Ammon's horn (tissue), 1 donor: ENCODE measurements around the gene CTNNA1.
A peak's percentile ranks its signal among the peaks of the same experiment; 100 is the strongest.
"Not testable (repeated sequence)": the region's sequence is repeated elsewhere in the genome, so short reads cannot be mapped to it uniquely, and the experiment has no call there.

Source experiments
- DNase-seq: peaks from one replicate; pipeline ENCODE4 v3.0.0-alpha.2; 2016; ENCODE audit warnings: low spot score

CTNNA1 gene

DNA sequence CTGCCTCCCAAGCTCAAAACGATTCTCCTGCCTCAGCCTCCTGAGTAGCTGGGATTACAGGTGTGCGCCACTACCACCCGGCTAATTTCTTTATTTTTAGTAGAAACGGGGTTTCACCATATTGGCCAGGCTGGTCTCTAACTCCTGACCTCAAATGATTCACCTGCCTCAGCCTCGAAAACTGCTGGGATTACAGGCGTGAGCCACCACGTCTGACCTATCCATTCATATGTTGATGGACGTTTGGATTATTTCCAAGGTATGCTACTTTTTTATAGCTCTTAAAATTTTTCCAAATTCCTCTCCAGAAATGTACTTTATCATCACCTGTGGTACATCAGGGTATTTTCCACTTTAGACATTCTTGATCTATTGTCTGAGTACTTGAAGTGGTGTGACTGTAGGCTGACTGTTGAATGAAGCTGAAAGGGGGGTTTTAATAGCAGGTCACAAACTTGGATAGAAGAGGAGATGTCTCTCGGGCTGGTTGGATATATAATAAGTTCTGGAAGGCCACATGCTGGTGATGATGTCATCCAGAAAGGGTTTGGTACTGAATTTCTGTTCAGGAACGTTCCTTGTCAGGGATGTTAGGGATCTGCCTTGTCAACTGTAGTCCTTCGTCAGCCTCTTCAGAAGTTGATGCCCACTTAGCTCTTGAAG, 7.4 kb downstream of the CTNNA1 start:
- DNase-seq = no peak

DNA sequence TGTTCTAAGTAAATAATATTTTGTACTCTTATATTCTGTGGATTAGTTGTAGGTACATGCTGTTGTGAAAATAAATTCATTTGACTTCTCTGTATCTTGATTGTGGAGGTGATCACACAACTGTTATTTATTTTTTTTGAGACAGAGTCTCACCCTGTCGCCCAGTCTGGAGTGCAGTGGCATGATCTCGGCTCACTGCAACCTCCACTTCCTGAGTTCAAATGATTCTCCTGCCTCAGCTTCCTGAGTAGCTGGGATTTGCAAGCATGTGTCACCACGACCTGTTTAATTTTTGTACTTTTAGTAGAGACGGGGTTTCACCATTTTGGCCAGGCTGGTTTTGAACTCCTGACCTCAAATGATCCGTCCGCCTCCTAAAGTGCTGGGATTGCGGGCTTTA, 7.9 kb downstream of the CTNNA1 start:
- not testable (repeated sequence) for DNase-seq

DNA sequence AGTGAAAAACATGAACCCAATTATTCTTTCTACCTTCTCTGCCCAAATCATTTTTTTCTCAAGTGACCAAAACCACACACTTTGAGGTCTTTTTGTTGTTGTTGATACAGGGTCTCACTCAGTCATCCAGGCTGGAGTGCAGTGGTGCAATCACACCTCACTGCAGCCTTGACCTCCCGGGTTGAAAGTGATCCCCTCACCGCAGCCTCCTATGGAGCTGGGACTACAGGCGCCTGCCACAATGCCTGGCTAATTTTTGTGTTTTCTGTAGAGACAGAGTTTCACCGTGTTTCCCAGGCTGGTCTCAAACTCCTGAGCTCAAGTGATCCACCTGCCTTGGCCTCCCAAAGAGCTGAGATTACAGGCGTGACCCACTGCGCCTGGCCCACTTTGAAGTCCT, 8.4 kb downstream of the CTNNA1 start:
- not testable (repeated sequence) for DNase-seq

DNA sequence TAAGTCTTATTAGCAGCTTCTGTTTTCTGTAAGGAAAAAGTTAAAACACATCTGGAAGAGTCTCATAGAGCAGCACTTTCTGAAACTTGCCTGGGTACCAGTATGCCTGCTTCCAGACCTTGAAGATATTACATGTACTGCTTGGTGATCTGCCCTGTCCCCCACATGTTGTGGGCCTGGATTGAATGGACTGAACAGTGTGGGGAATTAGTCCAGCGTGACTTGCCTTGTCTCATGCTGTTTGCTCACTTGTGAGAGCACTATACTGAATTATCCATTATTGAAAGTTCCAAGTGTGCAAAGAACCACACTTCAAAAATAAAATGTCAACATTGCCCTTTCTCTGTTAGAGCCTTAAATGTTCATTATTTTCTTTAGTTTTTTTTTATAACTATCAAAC, 8.9 kb downstream of the CTNNA1 start:
- DNase-seq = peak; percentile 18

DNA sequence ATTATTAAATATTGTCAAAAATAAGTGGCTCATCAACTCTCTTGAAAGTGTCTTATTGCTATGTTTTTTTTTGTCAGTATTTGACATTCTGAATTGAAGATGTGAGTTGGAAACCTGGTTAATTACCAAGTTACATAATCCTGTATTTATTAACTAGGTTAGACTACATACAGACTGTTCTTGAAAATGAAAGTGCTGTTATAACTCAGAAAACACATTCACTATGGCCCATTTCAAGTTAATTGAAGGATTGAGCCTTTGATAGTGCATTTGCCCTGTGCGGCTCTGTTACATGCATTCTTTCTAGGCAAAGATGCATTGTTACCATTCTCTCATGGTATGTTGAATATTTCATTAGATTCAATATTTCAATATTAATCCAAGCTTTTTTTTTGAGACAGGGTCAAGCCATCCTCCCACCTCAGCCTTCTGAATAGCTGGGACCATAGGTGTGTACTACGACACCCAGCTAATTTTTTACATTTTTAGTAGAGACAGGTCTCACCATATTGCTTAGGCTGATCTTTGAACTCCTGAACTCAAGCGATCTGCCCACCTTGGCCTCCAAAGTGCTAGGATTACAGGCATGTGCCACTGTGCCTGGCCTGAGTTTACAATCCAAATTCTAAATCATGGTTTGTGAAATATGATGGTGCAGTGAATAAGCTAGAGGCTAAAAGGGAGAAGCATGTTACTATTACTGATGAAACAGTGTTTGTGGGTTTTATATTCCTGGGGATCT, 10.0 kb downstream of the CTNNA1 start:
- no peak for DNase-seq

DNA sequence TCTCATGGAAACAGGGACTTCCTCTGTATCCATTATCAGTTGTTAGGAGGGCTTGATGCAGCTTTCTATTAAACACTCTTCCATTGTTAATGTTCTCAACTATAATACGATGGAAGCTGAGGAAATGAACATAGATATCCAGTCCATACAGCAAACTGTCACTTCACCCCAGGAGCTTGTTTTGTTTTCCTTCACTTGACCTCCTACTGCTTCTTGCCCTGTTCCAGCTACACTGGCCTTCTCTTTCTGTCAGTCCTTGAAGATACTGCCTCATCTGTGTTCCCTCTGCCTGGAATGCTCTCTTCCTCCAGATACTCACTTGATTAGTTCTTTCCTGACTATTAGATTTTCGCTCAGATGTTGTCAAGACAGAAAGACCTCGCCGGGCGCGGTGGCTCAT, 17.1 kb downstream of the CTNNA1 start:
- DNase-seq = no peak

DNA sequence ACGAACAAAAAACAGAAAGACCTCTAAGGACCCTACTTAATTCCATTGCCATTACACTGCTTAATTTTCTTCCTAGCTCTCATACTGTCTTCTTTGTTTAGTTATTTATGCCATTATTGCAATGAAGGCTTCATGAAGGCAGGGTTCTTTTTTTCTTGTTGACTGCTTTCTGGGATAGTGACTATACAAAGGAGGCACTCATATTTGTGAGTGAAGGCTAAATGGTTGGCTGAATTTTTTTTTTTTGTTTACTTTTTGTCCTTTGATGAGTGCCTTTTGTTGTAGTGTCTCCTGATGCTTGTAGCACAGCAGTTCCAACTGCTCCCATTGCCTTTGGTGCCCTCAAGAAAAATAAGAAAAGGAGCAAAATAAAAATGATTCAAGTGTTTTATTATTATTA, 17.8 kb downstream of the CTNNA1 start:
- DNase-seq = peak; percentile 10

DNA sequence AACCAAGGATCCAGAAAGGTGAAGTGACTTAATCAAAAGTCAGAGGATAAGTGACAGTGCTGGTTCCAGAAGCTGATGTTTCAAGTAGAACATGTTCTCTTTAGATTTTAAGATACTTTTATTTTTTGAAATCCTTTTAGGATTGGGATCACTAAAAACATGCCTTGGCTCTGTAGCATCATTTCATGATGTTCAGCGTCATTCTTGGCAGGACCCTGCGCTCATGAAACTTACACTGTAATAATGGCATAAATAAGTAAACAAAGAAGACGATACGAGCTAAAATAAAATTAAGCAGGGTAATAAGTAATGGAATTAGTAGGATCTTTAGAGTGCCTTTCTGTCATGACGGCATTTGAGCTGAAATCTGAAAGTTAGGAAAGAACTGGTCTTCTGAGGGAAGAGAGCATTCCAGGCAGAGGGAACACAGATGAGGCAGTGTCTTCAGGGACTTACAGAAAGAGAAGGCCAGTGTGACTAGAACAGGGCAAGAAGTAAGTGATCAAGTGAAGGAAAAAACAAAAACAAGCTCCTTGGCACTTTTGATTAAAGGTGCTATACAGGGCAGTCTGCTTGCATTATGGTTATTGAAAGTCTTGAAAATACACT, 19.9 kb downstream of the CTNNA1 start:
- DNase-seq = no peak

DNA sequence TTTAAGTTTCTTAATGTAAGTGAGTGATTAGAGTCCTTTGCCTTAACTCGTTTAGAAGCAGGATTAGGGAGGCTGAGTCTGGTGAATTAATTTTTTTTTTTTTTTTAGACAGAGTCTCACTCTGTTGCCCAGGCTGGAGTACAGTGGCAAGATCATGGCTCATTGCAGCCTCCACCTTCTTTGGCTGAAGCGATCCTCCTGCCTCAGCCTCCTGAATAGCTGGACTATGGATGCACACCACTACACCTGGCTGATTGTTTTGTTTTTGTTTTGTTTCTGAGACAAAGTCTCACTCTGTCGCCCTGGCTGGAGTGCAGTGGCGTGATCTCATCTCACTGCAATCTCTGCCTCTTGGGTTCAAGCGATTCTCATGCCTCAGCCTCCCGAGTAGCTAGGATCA, 20.4 kb downstream of the CTNNA1 start:
- DNase-seq = not testable (repeated sequence)

DNA sequence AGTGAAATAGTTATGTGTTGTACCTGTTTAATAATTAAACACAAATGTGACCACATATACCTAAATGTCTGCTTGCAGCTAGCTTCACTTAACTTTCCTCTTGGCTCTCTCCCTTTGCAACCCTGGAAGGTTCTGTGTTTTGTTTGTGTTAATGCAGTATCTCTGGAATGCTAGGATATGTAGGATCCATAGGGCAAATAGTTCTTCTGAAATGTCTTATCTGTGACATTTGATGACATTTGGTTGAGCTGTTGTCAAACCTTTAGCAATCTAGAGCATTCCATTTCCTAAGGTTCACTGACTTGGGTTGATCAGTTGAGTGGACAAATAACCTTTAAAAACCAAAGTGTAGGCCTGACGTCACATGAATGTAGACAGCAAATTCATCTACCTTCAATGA, 21.8 kb downstream of the CTNNA1 start:
- DNase-seq = no peak

DNA sequence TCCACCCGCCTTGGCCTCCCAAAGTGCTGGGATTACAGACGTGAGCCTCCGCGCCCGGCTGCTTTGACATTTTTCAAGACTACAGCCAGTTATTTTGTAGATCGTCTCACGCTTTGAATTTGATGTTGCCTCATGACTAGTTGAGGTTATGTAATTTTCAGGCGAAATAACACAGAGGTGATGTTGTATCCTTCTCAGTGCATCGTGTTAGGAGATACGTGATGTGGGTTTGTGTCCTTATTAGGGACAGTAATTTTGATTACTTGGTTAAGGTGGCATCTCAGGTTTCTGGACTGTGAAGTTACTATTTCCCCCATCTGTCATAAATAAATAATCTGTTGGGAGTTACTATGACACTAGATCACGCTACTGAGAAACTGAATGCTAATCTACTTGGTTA, 25.0 kb downstream of the CTNNA1 start:
- no peak for DNase-seq

DNA sequence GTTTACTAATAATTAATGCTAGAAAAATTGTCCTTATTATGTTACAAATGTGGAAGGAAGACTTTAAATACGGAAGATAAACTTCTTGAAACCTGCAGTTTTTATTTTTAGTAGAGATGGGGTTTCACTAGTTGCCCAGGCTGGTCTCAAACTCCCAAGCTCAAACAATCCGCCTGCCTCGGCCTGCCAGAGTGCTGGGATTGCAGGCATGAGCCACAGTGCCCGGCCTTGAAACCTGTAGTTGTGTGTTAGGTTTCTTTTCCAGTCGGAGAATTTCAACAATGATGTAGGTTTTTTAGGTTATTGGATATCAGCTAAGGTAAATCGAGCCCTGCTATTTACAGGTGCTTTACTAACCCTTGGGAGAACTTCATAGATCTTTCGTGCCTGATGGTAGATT, 30.8 kb downstream of the CTNNA1 start:
- DNase-seq = no peak

DNA sequence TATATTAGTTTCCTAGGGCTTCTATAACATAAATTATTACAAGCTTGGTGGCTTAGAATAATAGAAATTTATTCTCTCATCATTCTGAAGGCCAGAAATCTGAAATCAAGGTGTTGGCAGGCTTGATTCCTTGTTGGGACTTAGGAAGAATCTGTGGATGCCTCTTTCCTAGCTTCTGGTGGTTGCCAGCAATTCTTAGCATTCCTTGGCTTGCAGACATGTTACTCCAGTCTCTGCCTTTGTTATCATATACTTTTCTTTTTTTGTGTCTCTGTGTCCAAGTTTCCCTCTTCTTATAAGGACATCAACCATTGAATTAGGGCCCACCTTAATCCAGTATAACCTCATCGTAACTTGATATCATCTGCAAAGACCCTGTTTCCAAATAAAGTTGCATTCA, 31.4 kb downstream of the CTNNA1 start:
- DNase-seq = no peak

DNA sequence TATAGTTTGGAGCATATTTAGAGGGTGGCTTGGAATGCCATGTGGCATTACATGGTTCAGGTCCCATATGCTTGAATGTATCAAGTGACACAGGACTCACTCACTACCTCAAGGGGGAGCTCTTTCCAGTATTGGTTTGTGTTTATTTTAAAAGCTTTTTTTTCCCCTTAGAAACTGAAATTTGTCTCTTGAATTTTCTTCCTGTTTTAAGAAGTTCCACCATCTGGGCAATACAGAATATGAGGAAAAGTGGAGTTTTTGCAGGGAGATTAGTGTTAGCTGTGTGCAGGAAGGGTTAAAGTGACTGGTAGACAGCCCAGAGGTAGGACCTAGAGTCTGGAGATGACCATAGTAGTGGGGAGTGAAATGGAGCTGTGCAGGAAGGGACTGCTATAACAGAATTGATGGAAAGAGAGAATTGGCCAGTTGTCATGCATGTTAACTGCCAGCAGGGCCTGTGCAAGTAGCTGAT, 36.6 kb downstream of the CTNNA1 start:
- peak; percentile 17 for DNase-seq

DNA sequence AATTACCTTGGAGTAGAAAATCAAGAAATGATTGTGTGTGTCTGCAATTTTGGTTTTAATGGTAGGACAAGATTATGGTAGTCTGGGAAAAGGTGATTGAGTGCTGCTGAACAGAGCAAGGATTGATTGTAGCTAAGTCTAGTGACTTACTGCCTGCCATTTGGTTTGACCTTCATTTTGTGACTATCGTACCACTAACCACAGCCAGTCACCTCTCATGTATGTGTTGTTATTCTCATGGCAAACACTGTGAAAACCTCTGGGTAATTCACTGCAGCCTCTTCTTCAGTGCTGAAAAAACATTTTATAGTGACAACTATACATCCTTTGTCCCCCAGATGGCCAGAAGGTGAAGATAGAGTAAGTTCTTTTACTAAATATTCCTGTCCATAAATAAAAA, 37.5 kb downstream of the CTNNA1 start:
- DNase-seq = no peak

DNA sequence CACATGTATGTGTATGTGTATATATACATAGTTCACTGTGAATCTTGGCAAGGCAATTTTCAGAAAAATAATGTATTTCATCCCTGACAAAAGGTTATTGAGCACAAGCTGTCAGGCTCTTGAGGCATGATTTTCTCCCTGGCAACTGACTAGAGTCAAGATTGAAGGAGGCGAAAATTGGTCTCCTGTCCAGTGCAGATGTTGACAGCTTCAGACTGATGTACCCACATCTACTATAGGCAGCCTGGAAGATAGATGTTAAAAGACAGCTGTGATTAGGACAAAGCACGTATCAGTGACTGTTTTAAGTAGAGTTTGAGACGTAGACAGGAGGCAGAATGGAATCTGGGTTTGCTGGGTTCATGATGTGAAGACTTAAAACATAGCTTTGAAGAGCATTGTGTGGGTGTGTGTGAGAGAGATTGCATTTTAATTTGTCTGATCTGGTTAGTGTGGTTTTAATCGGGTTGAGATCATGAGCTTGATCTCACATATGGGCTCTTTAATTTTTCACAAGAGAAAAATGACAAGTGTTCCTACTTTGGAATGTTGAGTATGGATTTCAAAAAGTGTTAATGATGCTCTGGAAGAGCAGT, 39.1 kb downstream of the CTNNA1 start:
- DNase-seq = peak; percentile 5

DNA sequence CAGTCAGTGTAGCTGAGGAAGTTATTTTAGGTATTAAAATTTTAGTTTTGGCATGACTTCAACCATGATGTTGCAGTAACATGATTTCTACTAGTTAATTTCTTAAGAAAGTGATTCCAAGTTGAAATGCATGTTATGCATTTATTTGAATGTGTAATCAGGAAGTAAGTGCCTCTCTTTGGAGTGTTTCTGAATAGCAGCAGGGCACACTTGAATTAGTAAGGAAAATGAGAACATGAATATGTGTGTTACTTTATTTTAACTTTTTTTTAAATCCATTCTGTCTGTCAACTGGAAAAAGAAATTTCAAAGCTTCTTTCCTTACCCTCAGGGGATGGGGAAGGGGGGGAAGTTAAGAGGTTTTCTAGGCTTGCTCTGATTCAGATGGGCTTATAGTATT, 40.4 kb downstream of the CTNNA1 start:
- peak; percentile 3 for DNase-seq

DNA sequence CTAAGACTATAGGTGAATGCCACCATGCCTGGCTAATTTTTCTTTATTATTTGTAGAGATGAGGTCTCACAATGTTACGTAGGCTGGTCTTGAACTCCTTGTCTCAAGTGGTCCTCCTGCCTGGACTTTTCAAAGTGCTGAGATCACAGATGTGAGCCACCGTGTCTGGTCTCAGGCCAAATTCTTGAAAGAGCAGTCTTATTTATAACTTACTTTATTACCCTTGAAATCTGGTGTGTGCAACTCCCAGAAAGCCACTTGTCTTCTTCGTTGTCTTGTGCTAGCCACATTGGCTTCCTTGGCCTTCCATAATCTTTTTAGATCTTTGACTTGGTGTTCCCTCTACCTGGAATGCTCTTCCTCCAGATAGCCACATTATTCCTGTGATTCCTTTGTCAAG, 50.1 kb downstream of the CTNNA1 start:
- no peak for DNase-seq

DNA sequence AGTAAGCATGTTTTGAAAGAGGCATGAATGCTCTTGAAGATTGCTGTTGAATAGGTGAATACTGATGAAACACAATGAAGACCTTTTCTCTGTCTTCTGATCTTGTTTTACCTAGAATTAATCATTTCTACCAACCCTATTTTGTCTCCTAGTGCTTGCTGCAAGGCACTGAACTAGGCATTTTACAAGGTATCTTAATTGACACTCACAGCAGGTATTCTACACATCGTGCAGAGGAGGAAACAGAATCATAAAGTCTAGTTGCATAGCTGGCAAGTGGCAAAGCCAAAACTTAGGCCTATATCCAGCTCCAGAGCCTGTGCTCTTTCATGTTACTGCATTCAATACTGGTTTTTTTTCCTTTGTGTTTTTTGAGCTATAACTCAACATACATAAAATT, 50.7 kb downstream of the CTNNA1 start:
- no peak for DNase-seq

DNA sequence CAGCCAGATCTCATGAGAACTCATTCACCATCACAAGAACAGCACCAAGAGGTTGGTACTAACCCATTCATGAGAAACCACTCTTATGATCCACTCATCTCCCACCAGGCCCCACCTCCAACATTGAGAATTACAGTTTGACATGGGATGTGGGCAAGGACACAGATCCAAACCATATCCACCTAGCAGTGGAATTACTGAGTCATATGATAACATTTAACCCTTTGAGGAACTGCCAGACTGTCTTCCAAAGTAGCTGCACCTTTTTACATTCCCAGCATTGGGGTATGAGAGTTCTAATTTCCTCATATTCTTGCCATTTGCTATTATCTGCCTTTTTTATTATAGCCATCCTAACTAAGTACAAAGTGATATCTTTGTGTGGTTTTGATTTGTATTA, 51.9 kb downstream of the CTNNA1 start:
- DNase-seq = no peak

DNA sequence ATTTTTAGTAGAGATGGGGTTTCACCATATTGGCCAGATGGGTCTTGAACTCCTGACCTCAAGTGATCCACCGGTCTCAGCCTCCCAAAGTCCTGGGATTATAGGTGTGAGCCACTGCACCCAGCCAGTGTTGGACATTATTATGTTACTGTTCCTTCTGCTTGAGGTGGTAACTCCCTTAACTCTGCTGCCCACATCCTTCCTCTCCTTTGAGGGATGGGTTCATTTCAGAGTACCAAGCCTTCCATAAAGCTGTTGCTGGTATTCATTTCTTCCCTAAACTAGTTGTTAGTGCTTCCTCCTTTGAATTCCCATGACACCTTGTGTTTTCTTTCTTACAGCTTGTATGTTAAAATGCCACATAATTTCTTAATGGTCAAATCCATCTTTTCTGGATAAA, 54.0 kb downstream of the CTNNA1 start:
- no peak for DNase-seq

DNA sequence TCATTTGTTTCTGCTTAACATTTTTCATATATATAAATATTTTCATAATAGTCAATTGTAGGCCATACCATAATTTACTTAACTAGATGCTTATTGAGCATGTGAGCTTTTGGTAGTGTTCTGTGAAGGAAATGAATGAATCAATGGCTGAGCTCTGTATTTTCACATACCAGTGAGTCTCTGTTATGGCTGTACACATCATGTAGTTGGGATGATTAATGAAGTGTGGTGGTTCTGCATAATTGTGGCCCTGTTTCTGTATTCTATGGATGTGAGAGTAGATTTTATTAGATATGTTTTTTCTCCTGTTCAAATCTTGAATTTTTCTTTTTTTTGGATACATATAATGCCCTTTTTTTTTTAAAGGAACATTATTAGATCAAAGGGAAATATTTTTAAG, 56.2 kb downstream of the CTNNA1 start:
- DNase-seq = no peak

DNA sequence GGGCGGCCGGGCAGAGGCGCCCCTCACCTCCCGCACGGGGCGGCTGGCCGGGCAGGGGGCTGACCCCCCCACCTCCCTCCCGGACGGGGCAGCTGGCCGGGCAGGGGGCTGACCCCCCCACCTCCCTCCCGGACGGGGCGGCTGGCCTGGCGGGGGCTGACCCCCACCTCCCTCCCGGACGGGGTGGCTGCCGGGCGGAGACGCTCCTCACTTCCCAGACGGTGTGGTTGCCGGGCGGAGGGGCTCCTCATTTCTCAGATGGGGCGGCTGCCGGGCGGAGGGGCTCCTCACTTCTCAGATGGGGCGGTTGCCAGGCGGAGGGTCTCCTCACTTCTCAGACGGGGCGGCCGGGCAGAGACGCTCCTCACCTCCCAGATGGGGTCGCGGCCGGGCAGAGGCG, 57.6 kb downstream of the CTNNA1 start:
- DNase-seq = not testable (repeated sequence)
